Ectodermal cell (in vitro differentiated cells): ENCODE results near the gene SLC38A9. TPM values are rescaled to one million over a fixed set of nuclear protein-coding genes. Genes with fewer than 3 reads are reported as not detected.
"Not testable (repeated sequence)": the region's sequence is repeated elsewhere in the genome, so short reads cannot be mapped to it uniquely, and the experiment has no call there.

ENCODE experiments used
- H3K27ac ChIP-seq: 2 replicates; pipeline ENCODE4 v1.7.0; 2013; ENCODE audit warnings: mild to moderate bottlenecking, low read depth, low read length; ENCODE audit not compliant: insufficient read depth, poor library complexity, severe bottlenecking
- H3K27me3 ChIP-seq: 2 replicates; pipeline ENCODE4 v1.7.0; 2013; ENCODE audit warnings: mild to moderate bottlenecking, low read length; ENCODE audit not compliant: insufficient read depth, control insufficient read depth, poor library complexity, severe bottlenecking
- H3K36me3 ChIP-seq: one replicate; pipeline ENCODE4 v1.7.0; 2013; ENCODE audit warnings: low read length; ENCODE audit not compliant: control insufficient read depth, insufficient read depth
- H3K4me1 ChIP-seq: one replicate; pipeline ENCODE4 v1.7.0; 2013; ENCODE audit warnings: low read length; ENCODE audit not compliant: control insufficient read depth, insufficient read depth
- H3K4me3 ChIP-seq: 2 replicates; pipeline ENCODE4 v1.7.0; 2013; ENCODE audit warnings: low read depth, low read length, control low read depth; ENCODE audit not compliant: insufficient read depth
- H3K9me3 ChIP-seq: 2 replicates; pipeline ENCODE4 v1.7.0; 2013; ENCODE audit warnings: mild to moderate bottlenecking, low read length, moderate library complexity; ENCODE audit not compliant: control insufficient read depth
- WGBS, 2 experiments: methylation state at CpG; one replicate each; pipeline ENCODE4 v1.1.7; 2013; ENCODE audit warnings: missing lambda C conversion rate in 2 of 2; 5-methylcytosine and 5-hydroxymethylcytosine counted together
- polyA plus RNA-seq, 4 experiments: library from polyadenylated mRNA; stranded (reverse); fragments of 50-300 nt; gene quantifications; one replicate each; pipeline ENCODE4 v1.2.3, GENCODE V29; 2013

Gene SLC38A9
- polyA plus RNA-seq (2013, experiment 1 of 4): 33.8 TPM
- polyA plus RNA-seq (2013, experiment 2 of 4): 41.2 TPM
- polyA plus RNA-seq (2013, experiment 3 of 4): 34.8 TPM
- 33.1 TPM for polyA plus RNA-seq (2013, experiment 4 of 4)

GRCh38 chr5:55712023-55712859 is at the start of gene SLC38A9:
Gene SLC38A9 (minus strand): TSS chr5:55712324. CDS start chr5:55697958, 14,366 bp downstream.
- Histone ChIP-seq H3K27ac (peak within 1 kb of the TSS; percentile 16), H3K4me1 (peaks cover 4% of the 10 kb centered on the region), H3K27me3 (no peaks in the 10 kb centered on the region), H3K36me3 (no peaks in the 10 kb centered on the region), H3K9me3 (no peaks in the 10 kb centered on the region), H3K4me3 (peak within 1 kb of the TSS; percentile 84)
- 1% methylated on average over 55 of the region's 55 CpGs for WGBS, 2 experiments

GRCh38 chr5:55761721-55762120 is 49.6 kb upstream of the SLC38A9 start:
- not testable (repeated sequence) for H3K4me1 ChIP-seq, H3K27ac ChIP-seq, H3K36me3 ChIP-seq, H3K9me3 ChIP-seq, H3K4me3 ChIP-seq, H3K27me3 ChIP-seq
- 91 to 98% methylated on average over 6 to 7 of the region's 7 CpGs for WGBS, 2 experiments

- Histone ChIP-seq H3K36me3 (no peaks in the 10 kb centered on the region), H3K9me3 (no peaks in the 10 kb centered on the region), H3K4me1 (no peaks in the 10 kb centered on the region), H3K27me3 (no peaks in the 10 kb centered on the region), H3K27ac (no peak overlapping the region), H3K4me3 (no peak overlapping the region)
- 87 to 98% methylated on average over 2 of the region's 2 CpGs for WGBS, 2 experiments
Observed at GRCh38 chr5:55758714-55759113, 46.6 kb upstream of the SLC38A9 start.

GRCh38 chr5:55758231-55758630 is 46.1 kb upstream of the SLC38A9 start:
- WGBS, 2 experiments: 92 to 100% methylated on average over 1 of the region's 1 CpG
- Histone ChIP-seq H3K27me3 (no peaks in the 10 kb centered on the region), H3K27ac (no peak overlapping the region), H3K4me3 (no peak overlapping the region), H3K36me3 (no peaks in the 10 kb centered on the region), H3K4me1 (no peaks in the 10 kb centered on the region), H3K9me3 (no peaks in the 10 kb centered on the region)

GRCh38 chr5:55750499-55750898 is 38.4 kb upstream of the SLC38A9 start:
- Histone ChIP-seq H3K36me3 (no peaks in the 10 kb centered on the region), H3K27ac (no peak overlapping the region), H3K4me3 (no peak overlapping the region), H3K4me1 (no peaks in the 10 kb centered on the region), H3K27me3 (no peaks in the 10 kb centered on the region), H3K9me3 (no peaks in the 10 kb centered on the region)
- WGBS, 2 experiments: 88% methylated on average over 2 of the region's 3 CpGs; no CpG with 5 or more reads in 1 of the 2 experiments

GRCh38 chr5:55750063-55750462 is 37.9 kb upstream of the SLC38A9 start:
- Histone ChIP-seq H3K27ac (no peak overlapping the region), H3K27me3 (no peaks in the 10 kb centered on the region), H3K4me1 (no peaks in the 10 kb centered on the region), H3K9me3 (no peaks in the 10 kb centered on the region), H3K36me3 (no peaks in the 10 kb centered on the region), H3K4me3 (no peak overlapping the region)
- 80 to 81% methylated on average over 2 to 3 of the region's 3 CpGs for WGBS, 2 experiments

GRCh38 chr5:55749387-55749786 is 37.3 kb upstream of the SLC38A9 start:
- no peak overlapping the region for H3K4me3 ChIP-seq
- no peaks in the 10 kb centered on the region for H3K27me3 ChIP-seq
- WGBS, 2 experiments: 65 to 74% methylated on average over 2 of the region's 2 CpGs
- no peaks in the 10 kb centered on the region for H3K4me1 ChIP-seq
- no peaks in the 10 kb centered on the region for H3K36me3 ChIP-seq
- no peaks in the 10 kb centered on the region for H3K9me3 ChIP-seq
- H3K27ac ChIP-seq: no peak overlapping the region

GRCh38 chr5:55747778-55748318 is 35.7 kb upstream of the SLC38A9 start:
- Histone ChIP-seq H3K27ac (no peak overlapping the region), H3K36me3 (no peaks in the 10 kb centered on the region), H3K9me3 (no peaks in the 10 kb centered on the region), H3K27me3 (no peaks in the 10 kb centered on the region), H3K4me1 (no peaks in the 10 kb centered on the region), H3K4me3 (no peak overlapping the region)
- 100% methylated on average over 1 to 2 of the region's 2 CpGs for WGBS, 2 experiments

- 91 to 92% methylated on average over 3 of the region's 3 CpGs for WGBS, 2 experiments
- Histone ChIP-seq H3K4me3 (no peak overlapping the region), H3K27me3 (no peaks in the 10 kb centered on the region), H3K27ac (no peak overlapping the region), H3K9me3 (no peaks in the 10 kb centered on the region), H3K36me3 (no peaks in the 10 kb centered on the region), H3K4me1 (no peaks in the 10 kb centered on the region)
Observed at GRCh38 chr5:55742778-55743177, 30.7 kb upstream of the SLC38A9 start.

- H3K4me1 ChIP-seq: no peaks in the 10 kb centered on the region
- no peaks in the 10 kb centered on the region for H3K9me3 ChIP-seq
- no peak within 1 kb of the TSS for H3K27ac ChIP-seq
- no peaks in the 10 kb centered on the region for H3K27me3 ChIP-seq
- no peaks in the 10 kb centered on the region for H3K36me3 ChIP-seq
- WGBS, 2 experiments: 93 to 95% methylated on average over 31 of the region's 31 CpGs
- no peak within 1 kb of the TSS for H3K4me3 ChIP-seq
Observed at GRCh38 chr5:55737793-55738192, 25.7 kb upstream of the SLC38A9 start, which contains the start of gene DDX4. Gene DDX4 (plus strand): TSS chr5:55738061. CDS start chr5:55738964, 903 bp downstream.
